Ascending aorta (tissue), 2 donors: Measurements from ENCODE around the gene PARVB. TPM values are rescaled to one million over a fixed set of nuclear protein-coding genes. Genes with fewer than 3 reads are reported as not detected.
"Not testable (repeated sequence)": the region's sequence is repeated elsewhere in the genome, so short reads cannot be mapped to it uniquely, and the experiment has no call there.

Source experiments
- DNase-seq, 2 donors: peaks; one replicate each; pipeline ENCODE4 v3.0.0-alpha.2; 2019; ENCODE audit warnings: low spot score in 2 of 2
- H3K27ac ChIP-seq, 2 donors: fragments of 200-600 bp; sonication (generic); one replicate each; pipeline ENCODE4 v1.5.1; 2016 to 2017; ENCODE audit warnings: mild to moderate bottlenecking in 1 of 2
- H3K27me3 ChIP-seq: fragments of 200-600 bp; sonication (generic); one replicate; pipeline ENCODE4 v1.5.1; 2017
- H3K36me3 ChIP-seq, 2 donors: fragments of 200-600 bp; sonication (generic); one replicate each; pipeline ENCODE4 v1.5.1; 2016
- H3K4me1 ChIP-seq, 2 donors: fragments of 200-600 bp; sonication (generic); one replicate each; pipeline ENCODE4 v1.5.1; 2016 to 2017; ENCODE audit warnings: mild to moderate bottlenecking in 1 of 2
- H3K4me3 ChIP-seq, 2 donors: fragments of 200-600 bp; sonication (generic); one replicate each; pipeline ENCODE4 v1.5.1; 2016 to 2017; ENCODE audit warnings: mild to moderate bottlenecking in 1 of 2
- H3K9me3 ChIP-seq, 2 donors: fragments of 200-600 bp; sonication (generic); one replicate each; pipeline ENCODE4 v1.5.1; 2016
- CTCF ChIP-seq, 3 experiments: fragments of 200-600 bp in 2 of 3; fragments of 450-650 bp in 1 of 3; sonication (generic) in 2 of 3; IDR thresholded peaks; one replicate each; pipeline ENCODE4 v1.5.1; 2016 to 2019; ENCODE audit warnings: antibody characterized with exemption in 3 of 3, mild to moderate bottlenecking in 1 of 3, moderate library complexity in 1 of 3
- intact Hi-C: fragments of 100-400 bp; cut with DNase I; formaldehyde crosslinking; loops from one replicate; pipeline ENCODE4 v1.15.1; 2023
- total RNA-seq: library from RNA; depleted of rRNA; stranded (reverse); fragments of >200 nt; gene quantifications from one replicate; pipeline ENCODE4 v1.1.0, GENCODE V29; 2016

The PARVB gene
- total RNA-seq, 1 donor from 2014 or later = 33.8 TPM

- no peaks in the 10 kb centered on the region for H3K9me3 ChIP-seq
- no peak for TF ChIP-seq CTCF (IDR thresholded peaks at IDR 0.05)
- intact Hi-C loops = no loop called here
- DNase-seq = no peak
- no peaks in the 10 kb centered on the region for H3K27me3 ChIP-seq
- H3K36me3 ChIP-seq = no peaks in the 10 kb centered on the region
- H3K27ac ChIP-seq = no peak overlapping the region
- no peaks in the 10 kb centered on the region for H3K4me1 ChIP-seq
- H3K4me3 ChIP-seq = no peak overlapping the region
Measured at GRCh38 chr22:44109416-44109815, 85.3 kb downstream of the PARVB start.

- H3K9me3 ChIP-seq, intact Hi-C loops, H3K27me3 ChIP-seq, H3K4me3 ChIP-seq, H3K4me1 ChIP-seq, DNase-seq, H3K27ac ChIP-seq, H3K36me3 ChIP-seq: not testable (repeated sequence)
Measured at GRCh38 chr22:44110656-44111055, 86.6 kb downstream of the PARVB start.

- Histone ChIP-seq H3K27me3 (no peaks in the 10 kb centered on the region), H3K4me1 (no peaks in the 10 kb centered on the region), H3K4me3 (no peak overlapping the region), H3K27ac (no peak overlapping the region), H3K36me3 (no peaks in the 10 kb centered on the region), H3K9me3 (no peaks in the 10 kb centered on the region)
- TF ChIP-seq CTCF (IDR thresholded peaks at IDR 0.05) = no peak
- no peak for DNase-seq
- intact Hi-C loops = no loop called here
Measured at GRCh38 chr22:44111562-44112155, 87.6 kb downstream of the PARVB start.

GRCh38 chr22:44112191-44112590, 88.1 kb downstream of the PARVB start:
- H3K36me3 ChIP-seq = no peaks in the 10 kb centered on the region
- H3K27me3 ChIP-seq = no peaks in the 10 kb centered on the region
- intact Hi-C loops = no loop called here
- no peaks in the 10 kb centered on the region for H3K4me1 ChIP-seq
- H3K9me3 ChIP-seq = no peaks in the 10 kb centered on the region
- DNase-seq = no peak
- TF ChIP-seq CTCF (IDR thresholded peaks at IDR 0.05) = no peak
- no peak overlapping the region for H3K4me3 ChIP-seq
- H3K27ac ChIP-seq = no peak overlapping the region

GRCh38 chr22:44116331-44116730, 92.2 kb downstream of the PARVB start:
- H3K9me3 ChIP-seq = no peaks in the 10 kb centered on the region
- no peak for DNase-seq
- H3K4me1 ChIP-seq = no peaks in the 10 kb centered on the region
- no peak overlapping the region for H3K27ac ChIP-seq
- no peaks in the 10 kb centered on the region for H3K36me3 ChIP-seq
- H3K4me3 ChIP-seq = no peak overlapping the region
- no peaks in the 10 kb centered on the region for H3K27me3 ChIP-seq
- no peak for TF ChIP-seq CTCF (IDR thresholded peaks at IDR 0.05)
- intact Hi-C loops = no loop called here

GRCh38 chr22:44116755-44117684, 92.9 kb downstream of the PARVB start:
- peaks cover 0 to under 1% of the 10 kb centered on the region in 2 donors for H3K9me3 ChIP-seq

More at GRCh38 chr22:44116755-44117684, 92.9 kb downstream of the PARVB start:
- no peak for TF ChIP-seq CTCF (IDR thresholded peaks at IDR 0.05)
- Histone ChIP-seq H3K27me3 (no peaks in the 10 kb centered on the region), H3K36me3 (no peaks in the 10 kb centered on the region), H3K4me3 (no peak overlapping the region), H3K27ac (no peak overlapping the region), H3K4me1 (no peaks in the 10 kb centered on the region)
- intact Hi-C loops = no loop called here
- no peak for DNase-seq
